Activated CD4-positive, alpha-beta T cell treated with anti-CD3 and anti-CD28 coated beads, Interleukin-2, Interleukin-4, amounts not matched to agents 100 ng/mL and 50 ng/mL, durations not matched to agents 16 hours and 8 hours (primary cell): Measurements from ENCODE around the gene THOP1.
"Not testable (repeated sequence)": the region's sequence is repeated elsewhere in the genome, so short reads cannot be mapped to it uniquely, and the experiment has no call there.

Experiments
- DNase-seq: peaks from one replicate; pipeline ENCODE4 v3.0.0-alpha.2; 2020; ENCODE audit warnings: low spot score

THOP1 gene

DNA sequence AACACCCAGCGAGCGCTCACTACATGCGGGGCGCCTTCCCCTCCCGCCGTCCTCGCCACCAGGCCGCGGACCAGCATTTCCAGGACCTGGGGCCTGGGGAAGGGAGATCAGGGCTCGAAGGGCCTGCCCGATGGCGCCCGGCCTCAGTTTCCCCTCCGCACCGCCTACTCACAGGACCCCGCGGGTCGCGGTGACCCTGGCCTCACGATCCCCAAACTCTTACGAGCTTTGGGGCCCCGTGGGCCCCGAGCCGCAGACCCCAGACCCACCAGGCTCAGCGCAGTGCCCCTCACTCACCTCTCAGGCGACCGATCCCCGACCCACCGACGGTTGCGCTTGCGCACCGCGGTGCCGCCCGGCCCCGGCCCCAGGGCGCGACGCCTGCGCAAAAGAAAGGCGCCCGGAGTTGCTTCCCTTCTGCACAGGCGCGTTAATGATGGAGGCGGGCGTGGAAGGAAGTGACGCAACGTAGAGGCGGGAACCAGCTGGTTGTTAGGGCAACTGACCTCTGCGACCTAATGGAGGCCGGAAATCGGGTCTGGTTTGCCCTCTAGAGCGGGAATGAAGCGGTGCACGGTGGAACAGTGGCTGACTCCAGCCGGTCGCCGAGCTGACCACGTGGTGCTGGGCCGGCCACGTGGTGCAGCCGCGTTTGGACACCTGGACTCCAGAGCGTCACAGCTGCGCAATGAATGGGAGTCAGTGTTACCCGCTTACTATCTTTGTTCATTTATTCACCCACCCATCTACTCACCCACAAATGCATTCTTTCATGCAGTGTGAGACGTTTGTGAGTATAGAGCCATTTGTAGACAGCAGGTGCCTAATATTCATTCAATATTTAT, 2.1 kb upstream of the THOP1 start, which contains the start of gene SGTA:
TSS of gene SGTA (minus strand) at position 338 of the 845 bp plus-strand sequence. CDS start 14,205 bp downstream, outside the sequence.
- peak; percentile 99 for DNase-seq

DNA sequence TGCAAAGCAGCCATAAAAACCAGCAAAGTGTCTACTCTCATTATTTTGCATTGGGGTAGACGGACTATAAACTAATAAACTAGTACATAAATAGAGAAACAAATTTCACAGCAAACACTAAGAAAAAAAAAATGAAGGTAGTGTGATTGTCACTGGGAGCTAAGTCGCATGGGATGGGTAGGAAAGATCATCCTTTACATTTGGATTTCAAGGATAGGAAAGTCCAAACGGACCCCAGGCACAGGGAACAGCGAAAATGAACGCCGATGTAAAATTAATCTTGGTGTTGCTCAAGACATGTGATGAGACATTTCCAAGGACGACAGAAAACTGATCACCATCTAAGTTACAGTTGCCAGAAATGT, 1.5 kb upstream of the THOP1 start:
- no peak for DNase-seq

DNA sequence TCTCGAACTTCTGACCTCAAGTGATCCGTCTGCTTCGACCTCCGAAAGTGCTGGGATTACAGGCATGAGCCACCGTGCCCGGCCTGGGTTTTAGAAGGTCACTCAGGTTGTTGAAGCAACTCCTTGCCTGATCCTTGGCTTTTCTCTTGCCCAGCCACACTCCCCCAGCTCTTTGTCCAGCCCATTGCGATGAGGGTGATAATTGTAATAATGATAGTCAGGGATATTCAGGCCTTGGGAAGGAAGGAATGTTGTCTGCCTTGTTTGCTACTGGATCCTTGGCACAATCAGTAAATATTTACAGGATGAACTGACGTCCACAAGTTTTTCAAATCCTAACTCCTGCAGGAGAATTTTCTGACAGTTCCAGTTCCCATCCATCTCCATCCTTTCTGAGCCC, 1.8 kb downstream of the THOP1 start:
- DNase-seq: no peak

DNA sequence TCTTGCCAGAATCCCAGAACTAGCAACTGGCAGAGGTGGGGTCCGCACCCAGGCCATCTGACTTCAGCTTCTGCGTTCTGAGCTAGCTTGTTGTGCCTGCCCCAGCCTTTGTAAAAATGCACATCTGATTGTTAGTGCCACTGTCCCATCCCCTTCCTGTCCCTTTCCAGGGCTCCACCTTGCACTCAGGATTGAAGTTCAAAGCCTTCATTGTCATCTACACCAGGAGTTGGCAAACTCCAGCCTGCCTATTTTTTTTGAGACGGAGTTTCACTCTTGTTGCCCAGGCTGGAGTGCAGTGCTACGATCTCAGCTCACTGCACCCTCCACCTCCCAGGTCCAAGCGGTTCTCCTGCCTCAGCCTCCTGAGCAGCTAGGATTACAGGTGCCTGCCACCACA, 2.9 kb downstream of the THOP1 start:
- DNase-seq: no peak

DNA sequence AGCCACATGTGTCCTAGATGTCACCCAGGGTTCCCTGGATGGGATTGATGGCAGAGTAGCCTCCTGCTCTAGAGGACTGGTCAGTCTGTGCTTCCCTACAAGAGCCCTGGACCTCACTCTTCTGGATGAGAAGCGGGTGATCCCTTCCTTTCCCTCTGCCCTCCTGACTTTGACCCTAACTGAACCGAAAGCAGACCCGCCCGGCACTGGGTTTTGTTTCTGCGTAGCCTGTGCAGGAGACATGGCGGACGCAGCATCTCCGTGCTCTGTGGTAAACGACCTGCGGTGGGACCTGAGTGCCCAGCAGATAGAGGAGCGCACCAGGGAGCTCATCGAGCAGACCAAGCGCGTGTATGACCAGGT, 4.9 kb downstream of the THOP1 start:
- no peak for DNase-seq

DNA sequence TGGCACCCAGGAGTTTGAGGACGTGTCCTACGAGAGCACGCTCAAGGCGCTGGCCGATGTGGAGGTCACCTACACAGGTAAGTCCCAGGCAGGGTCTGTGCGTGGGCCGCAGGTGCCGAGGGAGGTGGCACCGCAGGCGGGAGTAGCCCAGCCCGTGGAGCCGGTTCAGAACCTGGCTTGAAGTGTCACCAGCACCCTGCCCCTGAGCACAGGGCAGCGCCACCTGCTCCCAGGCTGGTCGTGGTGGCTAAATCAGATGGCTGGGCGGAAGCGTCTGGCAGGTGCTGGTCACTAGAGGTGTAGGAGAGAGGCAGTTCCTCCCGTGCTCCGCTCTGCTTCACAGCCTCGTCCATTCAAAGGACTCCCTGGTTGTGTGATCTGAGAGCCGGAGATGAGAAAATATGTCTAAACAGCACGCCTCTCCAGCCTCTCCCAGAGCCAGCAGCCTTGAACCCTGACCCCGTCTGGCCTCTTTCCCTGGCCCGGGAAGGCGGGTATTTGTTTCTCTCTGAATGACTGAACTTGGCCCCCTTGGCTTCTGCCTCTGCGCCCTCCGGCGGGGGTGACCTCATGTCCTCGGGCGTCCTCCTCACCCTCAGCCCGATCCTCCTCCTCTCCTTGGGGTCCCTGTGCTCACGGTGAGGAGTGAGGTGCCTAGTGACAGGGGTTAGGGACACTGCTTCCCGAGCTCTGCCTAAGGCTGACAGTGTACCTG, 5.4 kb downstream of the THOP1 start:
- DNase-seq: no peak

DNA sequence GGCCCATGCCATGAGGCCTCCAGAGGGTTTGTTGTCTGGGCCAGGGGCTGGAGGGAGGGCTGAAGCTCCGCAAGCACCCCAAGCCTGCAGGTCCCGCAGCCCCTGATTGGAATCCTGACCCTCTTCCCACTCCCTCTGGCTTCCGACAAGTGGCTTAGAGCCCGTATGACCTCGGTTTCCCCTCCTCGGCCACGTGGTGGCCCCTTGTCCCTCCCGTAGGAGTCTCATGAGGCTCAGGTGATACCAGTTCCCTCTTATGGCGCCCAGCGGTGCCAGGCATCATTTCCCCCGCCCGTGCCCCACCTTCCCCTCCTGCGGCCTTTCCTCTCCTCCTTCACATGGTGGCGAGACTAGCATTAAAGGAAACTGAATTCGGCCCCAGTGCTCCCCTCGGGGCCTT, 6.1 kb downstream of the THOP1 start:
- no peak for DNase-seq

DNA sequence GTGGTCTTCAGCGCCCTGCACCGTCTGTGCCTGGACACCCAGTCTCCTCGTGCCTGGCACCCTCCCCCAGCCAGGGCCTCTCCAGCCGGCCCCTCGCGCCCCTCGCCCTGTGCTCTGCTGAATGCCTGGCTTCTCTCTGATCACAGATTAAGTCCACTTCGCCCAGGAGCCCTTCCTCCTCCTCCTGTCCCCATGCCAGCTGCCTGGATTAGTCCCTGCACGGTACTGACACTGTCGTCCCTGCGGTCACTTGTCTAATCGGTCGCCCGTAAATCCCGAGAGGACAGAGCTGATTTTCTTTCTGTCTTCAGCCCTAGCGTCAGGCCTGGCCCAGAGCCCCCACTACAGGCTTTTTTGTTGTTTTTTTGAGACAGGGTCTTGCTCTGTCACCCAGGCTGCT, 6.6 kb downstream of the THOP1 start:
- no peak for DNase-seq

DNA sequence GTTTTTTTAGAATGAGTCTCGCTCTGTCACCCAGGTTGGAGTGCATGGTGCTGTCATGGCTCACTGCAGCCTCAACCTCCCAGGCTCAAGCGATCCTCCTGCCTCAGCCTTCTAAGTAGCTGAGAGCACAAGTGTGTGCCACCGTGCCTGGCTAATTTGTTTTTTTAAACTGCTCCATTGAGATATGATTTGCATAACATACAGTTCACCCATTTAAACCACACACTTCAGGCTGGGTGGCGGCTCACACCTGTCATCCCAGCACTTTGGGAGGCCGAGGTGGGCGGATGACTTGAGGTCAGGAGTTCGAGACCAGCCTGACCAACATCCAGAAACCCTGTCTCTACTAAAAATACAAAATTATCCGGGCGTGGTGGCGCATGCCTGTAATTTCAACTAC, 7.4 kb downstream of the THOP1 start:
- not testable (repeated sequence) for DNase-seq

DNA sequence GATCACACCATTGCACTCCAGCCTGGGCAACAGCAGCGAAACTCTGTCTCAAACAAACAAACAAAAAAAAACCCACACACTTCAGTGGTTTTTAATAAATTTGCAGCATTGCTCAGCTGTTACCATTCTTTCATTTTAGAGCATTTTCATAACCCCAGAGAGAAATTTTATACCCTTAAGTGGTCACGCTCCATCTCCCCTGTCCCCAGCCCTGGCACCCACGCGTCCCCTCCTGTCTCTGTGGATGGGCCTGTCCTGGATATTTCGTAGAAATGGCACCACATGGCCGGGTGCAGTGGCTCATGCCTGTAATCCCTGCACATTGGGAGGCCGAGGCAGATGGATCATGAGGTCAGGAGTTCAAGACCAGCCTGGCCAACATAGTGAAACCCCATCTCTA, 7.8 kb downstream of the THOP1 start:
- no peak for DNase-seq

DNA sequence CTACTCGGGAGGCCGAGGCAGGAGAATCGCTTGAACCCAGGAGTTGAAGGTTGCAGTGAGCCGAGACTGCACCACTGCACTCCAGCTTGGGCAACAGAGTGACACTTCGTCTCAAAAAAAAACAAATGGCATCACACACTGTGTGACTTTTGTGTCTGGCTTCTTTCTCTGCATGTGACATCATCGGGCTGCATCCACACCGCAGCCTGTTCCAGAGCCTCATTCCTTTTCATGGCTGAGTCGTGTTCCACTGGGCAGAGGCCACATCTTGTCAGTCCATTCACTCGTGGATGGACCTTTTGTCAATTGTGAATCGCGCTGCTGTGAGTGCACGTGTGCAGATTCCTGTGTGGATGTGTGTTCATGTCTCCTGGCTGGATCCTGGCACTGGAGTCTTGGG, 8.3 kb downstream of the THOP1 start:
- DNase-seq: no peak

DNA sequence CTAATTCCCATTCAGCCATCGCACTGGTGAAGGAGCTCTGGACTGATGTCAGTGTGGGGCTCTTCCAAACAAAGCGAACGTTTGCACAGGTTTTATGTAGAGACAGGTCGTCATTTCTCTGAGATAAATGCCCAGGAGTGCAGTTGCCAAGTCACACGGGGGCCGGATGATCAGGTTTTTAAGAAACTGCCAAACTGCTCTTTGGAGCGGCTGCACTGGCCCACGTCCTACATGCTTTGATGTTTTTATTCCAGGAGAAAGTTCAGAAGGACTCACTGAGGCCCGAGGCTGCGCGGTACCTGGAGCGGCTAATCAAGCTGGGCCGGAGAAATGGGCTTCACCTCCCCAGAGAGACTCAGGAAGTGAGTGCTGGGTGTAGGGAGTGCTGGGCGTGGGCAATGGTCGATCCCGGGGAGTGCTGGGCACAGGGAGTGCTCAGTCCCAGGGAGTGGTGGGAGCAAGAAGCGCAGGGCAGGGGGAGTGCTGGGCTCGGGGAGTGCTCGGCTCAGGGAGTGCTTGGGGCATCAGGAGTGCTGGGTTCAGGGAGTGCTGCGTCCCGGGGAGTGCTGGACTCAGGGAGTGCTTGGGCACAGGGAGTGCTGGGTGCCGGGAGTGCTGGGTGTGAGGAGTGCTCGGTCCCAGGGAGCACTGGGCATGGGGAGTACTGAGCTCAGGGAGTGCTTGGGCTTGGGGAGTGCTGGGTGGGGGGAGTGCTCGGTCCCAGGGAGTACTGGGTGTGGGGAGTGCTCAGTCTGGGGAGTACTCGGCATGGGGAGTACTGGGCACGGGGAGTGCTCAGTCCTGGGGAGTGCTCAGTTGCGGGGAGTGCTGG, 10.7 kb downstream of the THOP1 start:
- no peak for DNase-seq

DNA sequence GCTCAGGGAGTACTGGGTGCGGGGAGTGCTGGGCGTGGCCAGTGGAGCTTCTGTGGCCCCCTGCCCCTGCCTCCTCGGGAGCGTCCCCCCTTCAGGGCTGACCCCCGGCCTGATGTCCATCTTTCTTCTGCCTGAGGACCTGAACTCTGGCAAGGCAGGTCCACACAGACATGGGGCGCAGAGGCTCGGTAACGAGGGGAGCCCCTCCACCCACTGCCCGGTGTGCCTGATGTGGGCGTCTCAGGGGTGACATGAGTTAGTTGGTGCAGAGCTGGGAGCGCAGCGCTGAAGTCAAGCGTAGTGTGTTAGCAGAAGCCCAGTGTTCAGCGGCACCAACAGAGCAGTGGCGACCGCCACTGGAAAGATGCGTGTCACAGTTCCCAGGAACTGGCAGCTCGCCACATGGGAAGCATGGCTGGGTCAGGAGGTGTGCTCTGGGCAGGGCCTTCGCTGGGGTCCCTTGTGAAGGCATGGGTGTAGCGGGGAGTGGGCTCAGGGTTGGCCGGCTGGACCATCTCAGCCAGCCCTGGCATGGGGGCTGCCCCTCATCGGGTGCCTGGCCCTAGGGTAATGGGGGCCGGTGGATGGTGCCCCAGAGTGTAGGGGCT, 11.5 kb downstream of the THOP1 start:
- no peak for DNase-seq

DNA sequence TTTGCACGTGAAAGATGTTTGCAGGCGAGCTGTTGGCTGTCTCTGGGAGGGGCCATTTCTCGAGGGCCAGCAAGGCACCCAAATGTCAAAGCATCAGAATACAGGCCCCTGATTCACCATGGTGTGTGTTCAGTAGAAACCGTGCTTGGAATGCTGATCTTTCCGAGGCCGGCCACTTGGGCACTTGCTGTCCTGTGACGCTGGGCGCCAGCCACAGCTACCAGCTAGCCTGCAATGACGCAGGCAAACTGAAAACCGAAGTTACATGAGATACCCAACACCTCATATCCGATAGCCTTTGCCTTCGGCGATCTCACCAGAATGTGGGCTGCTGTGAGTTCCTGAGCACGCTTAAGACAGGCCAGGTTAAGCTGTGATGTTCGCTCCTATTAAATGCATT, 12.0 kb downstream of the THOP1 start:
- no peak for DNase-seq

DNA sequence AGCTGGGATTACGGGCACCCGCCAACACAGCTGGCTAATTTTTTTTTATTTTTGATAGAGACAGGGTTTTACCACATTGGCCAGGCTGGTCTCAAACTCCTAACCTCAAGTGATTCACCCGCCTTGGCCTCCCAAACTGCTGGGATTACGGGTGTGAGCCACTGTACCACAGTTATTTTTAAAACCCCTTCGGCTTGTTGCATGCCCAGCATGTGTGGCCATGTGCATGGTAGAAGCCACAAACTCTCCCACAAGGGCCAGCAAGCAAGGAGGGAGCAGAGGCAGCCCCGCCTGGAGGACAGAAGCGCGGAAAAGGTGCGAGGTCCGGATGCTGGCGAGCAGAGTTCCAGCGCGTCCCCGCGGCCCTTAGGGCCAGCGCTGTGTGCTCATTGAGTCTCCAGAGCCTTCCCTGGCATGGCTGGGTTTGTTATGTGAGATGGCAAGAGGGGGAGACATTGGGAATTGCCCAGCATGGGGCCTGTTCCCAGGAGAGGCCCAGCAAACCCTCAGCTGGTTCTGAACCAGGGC, 12.9 kb downstream of the THOP1 start:
- DNase-seq: no peak

DNA sequence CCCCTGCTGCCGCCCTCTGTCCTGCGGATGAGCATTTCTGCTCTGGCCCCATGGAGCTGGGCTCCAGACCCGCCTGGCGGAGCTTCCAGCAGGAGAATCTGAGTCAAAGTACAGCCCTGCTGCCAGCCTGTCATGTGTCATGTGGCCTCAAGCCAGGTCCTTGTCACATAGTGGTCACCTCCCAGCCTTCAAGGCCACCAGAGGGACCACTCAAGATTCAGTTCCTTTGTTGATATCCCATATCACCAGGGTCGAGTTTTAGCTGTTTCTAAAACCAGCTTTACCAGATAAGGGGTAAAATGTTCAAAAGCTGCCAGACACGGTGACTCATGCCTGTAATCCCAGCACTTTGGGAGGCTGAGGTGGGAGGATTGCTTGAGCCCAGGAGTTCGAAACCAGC, 13.4 kb downstream of the THOP1 start:
- DNase-seq: no peak

DNA sequence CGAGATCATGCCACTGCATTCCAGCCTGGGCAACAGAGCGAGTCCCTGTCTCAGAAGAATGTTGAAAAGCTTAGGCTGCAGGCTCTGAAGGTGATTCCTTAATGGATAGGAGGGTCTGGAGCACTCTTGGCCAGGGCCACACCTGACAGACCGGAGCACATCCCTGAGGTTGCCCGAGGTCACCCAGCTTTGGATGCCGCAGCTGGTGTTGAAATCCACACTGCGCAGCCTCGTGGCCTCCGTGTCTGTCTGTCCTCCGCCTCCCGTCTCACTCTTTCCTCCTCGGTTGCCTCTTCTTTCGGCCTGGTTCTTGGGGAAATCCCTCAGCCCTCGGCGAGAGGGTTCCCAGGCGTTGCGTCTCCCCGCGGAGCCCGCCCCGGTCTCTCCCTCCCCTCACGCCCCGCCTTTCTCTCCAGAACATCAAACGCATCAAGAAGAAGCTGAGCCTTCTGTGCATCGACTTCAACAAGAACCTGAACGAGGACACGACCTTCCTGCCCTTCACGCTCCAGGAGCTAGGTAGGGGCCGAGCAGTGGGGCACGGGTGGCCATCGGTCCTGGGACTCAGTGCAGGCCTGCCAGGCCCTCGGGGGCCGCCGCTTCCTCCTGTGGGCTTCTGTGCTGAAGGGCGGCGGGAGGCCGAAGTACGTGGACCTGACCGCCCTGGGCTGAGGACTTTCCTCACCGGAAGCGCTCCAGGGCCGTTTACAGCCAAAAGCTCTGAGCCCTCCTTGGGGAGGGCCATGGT, 14.1 kb downstream of the THOP1 start:
- no peak for DNase-seq

DNA sequence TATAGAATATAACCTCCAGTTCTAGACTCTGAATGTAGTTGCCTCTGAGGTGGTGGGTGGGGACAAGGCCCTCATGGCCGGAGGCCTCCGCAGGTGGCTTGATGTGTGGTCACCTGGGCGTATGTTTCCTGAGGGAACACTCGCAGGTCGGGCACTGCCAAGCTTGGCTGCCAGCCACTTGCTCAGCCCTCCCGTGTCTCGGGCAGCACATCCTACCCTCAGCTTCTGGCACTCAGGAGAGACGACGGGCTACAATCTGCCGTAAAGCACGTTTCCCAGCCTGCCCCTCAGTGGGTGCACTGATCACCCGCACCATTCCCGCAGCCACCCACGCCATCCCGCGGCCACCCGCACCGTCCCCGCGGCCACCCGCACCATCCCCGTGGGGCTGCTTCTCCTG, 15.2 kb downstream of the THOP1 start:
- DNase-seq: no peak

DNA sequence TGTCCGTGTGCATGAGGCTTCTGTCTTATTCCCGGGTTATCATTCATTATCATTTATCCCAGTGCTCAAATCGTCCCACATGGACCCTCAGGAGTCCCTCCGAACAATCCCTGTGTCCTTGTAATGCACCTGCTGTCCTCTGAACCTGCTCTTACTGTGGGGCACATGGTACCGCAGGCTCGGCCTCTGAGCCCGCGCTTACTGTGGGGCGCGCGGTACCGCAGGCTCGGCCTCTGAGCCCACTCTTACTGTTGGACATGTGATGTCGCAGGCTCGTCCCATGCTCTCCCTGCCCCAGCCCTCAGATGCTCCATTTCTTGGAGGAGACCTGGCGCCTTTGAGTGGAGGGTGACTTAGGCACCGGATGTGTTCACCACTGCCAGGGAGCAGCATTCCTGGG, 17.5 kb downstream of the THOP1 start:
- DNase-seq: no peak

DNA sequence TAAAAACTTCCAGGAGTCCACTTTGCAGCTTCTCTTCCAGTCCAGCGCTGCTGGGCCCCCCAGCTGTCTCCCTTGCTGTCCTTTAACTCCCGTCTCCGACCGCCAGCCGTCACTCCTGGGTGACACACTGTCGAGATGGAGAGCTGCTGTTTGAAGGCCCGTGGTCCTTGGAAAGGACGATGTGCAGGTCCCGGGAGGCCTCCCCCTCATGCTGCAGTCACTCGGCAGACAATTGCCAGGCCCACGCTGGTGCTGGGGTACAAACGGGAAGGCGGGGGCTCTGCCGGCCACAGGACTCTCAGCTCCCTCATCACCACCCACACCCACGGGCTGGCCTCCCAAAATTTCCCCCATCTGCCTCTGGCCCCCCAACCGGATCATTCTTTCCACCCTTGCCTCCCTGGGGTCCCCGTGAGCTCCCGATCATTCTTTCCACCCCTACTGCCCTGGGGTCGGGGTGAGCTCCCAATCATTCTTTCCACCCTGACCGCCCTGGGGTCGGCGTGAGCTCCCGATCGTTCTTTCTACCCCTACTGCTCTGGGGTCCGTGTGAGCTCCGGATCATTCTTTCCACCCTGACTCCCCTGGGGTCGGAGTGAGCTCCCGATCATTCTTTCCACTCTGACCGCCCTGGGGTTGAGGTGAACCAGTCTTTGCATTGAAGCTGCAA, 18.3 kb downstream of the THOP1 start:
- DNase-seq: no peak
